DND-41 (cell line): ENCODE results near the gene ADORA2A.

Experiments
- CTCF ChIP-seq: IDR thresholded peaks from 2 replicates; pipeline ENCODE4 v1.5.1; 2012; ENCODE audit warnings: borderline replicate concordance, low read length, moderate library complexity, mild to moderate bottlenecking; ENCODE audit not compliant: poor library complexity, severe bottlenecking; ENCODE audit errors: extremely low read depth
- EZH2 ChIP-seq: IDR thresholded peaks from 3 replicates; pipeline ENCODE4 v1.6.1; 2012; ENCODE audit warnings: borderline replicate concordance, low read depth, mild to moderate bottlenecking, moderate library complexity, low read length, inconsistent platforms; ENCODE audit not compliant: severe bottlenecking

GRCh38 chr22:24432059-24432853 lies 4.9 kb downstream of the ADORA2A start:
- TF ChIP-seq CTCF (no peak), EZH2 (no peak)
